ENCODE measurements around the gene CADPS. TPM values are rescaled to one million over a fixed set of nuclear protein-coding genes. Genes with fewer than 3 reads are reported as not detected.

Gene CADPS
- total RNA-seq, 8 experiments from 2014 or later, result 1.6 to 196 (median 90.7) TPM

GRCh38 chr3:62892045-62892444 is 16.8 kb upstream of the CADPS start:
- ATAC-seq (replicated peaks in 6 of 8), result no peak
- Histone ChIP-seq H3K4me1 (replicated peaks in 1 of 2) (peaks cover 0 to 5% of the 10 kb centered on the region in 2 donors), H3K4me3 (no peak overlapping the region), H3K27ac (no peak overlapping the region)
- in situ Hi-C loops (cut with MboI; ENCODE audit: low pct_unique_long_range_greater_than_20kb in 2 of 9, low sequenced_read_pairs in 9 of 9, unreplicated experiment in 9 of 9), result no loop called here
- WGBS, 10 experiments, result 65 to 100% (median 97%) methylated on average over 1 to 2 of the region's 2 CpGs; no CpG with 5 or more reads in 2 of the 10 experiments

- in situ Hi-C loops (cut with MboI; ENCODE audit: low pct_unique_long_range_greater_than_20kb in 2 of 9, low sequenced_read_pairs in 9 of 9, unreplicated experiment in 9 of 9), result no loop called here
- ATAC-seq (replicated peaks in 6 of 8), result no peak
- 71 to 88% (median 77%) methylated on average over 1 of the region's 1 CpG; no CpG with 5 or more reads in 4 of the 10 experiments for WGBS, 10 experiments
- H3K4me3 ChIP-seq, result no peak overlapping the region
- no peak overlapping the region for H3K27ac ChIP-seq
- peaks cover 7 to 14% of the 10 kb centered on the region in 2 donors for H3K4me1 ChIP-seq (replicated peaks in 1 of 2)
Measured at GRCh38 chr3:62888778-62889177, 13.6 kb upstream of the CADPS start.

GRCh38 chr3:62888180-62888579 is 13.0 kb upstream of the CADPS start:
- peak in 7 of 8 experiments; percentile 44 to 75 (median 62) for ATAC-seq (replicated peaks in 6 of 8)
- Histone ChIP-seq H3K4me3 (no peak overlapping the region), H3K27ac (no peak overlapping the region), H3K4me1 (replicated peaks in 1 of 2) (peaks cover 8 to 17% of the 10 kb centered on the region in 2 donors)
- 16 to 100% (median 60%) methylated on average over 1 to 3 of the region's 3 CpGs; no CpG with 5 or more reads in 1 of the 10 experiments for WGBS, 10 experiments
- in situ Hi-C loops (cut with MboI; ENCODE audit: low pct_unique_long_range_greater_than_20kb in 2 of 9, low sequenced_read_pairs in 9 of 9, unreplicated experiment in 9 of 9), result no loop called here

- H3K4me3 ChIP-seq, result no peak overlapping the region
- WGBS, 10 experiments, result 0 to 100% (median 80%) methylated on average over 1 to 2 of the region's 2 CpGs; no CpG with 5 or more reads in 3 of the 10 experiments
- no peak overlapping the region for H3K27ac ChIP-seq
- peaks cover 8 to 17% of the 10 kb centered on the region in 2 donors for H3K4me1 ChIP-seq (replicated peaks in 1 of 2)
- no peak for ATAC-seq (replicated peaks in 6 of 8)
- in situ Hi-C loops (cut with MboI; ENCODE audit: low pct_unique_long_range_greater_than_20kb in 2 of 9, low sequenced_read_pairs in 9 of 9, unreplicated experiment in 9 of 9), result no loop called here
Measured at GRCh38 chr3:62885136-62885535, 9.9 kb upstream of the CADPS start.

- no peak overlapping the region for H3K27ac ChIP-seq
- no peak overlapping the region for H3K4me3 ChIP-seq
- in situ Hi-C loops (cut with MboI; ENCODE audit: low pct_unique_long_range_greater_than_20kb in 2 of 9, low sequenced_read_pairs in 9 of 9, unreplicated experiment in 9 of 9), result no loop called here
- WGBS, 10 experiments, result 0 to 25% (median 9%) methylated on average over 2 to 3 of the region's 3 CpGs
- peak in 5 of 8 experiments; percentile 59 to 78 (median 74) for ATAC-seq (replicated peaks in 6 of 8)
- peaks cover 8 to 17% of the 10 kb centered on the region in 2 donors for H3K4me1 ChIP-seq (replicated peaks in 1 of 2)
Measured at GRCh38 chr3:62884096-62884870, 9.1 kb upstream of the CADPS start.

- no peak overlapping the region for H3K27ac ChIP-seq
- H3K4me1 ChIP-seq (replicated peaks in 1 of 2), result peaks cover 8 to 13% of the 10 kb centered on the region in 2 donors
- in situ Hi-C loops (cut with MboI; ENCODE audit: low pct_unique_long_range_greater_than_20kb in 2 of 9, low sequenced_read_pairs in 9 of 9, unreplicated experiment in 9 of 9), result no loop called here
- 0 to 100% (median 81%) methylated on average over 1 to 4 of the region's 4 CpGs; no CpG with 5 or more reads in 2 of the 10 experiments for WGBS, 10 experiments
- ATAC-seq (replicated peaks in 6 of 8), result peak in 5 of 8 experiments; percentile 72 to 91 (median 77)
- H3K4me3 ChIP-seq, result no peak overlapping the region
Measured at GRCh38 chr3:62882676-62883200, 7.5 kb upstream of the CADPS start.

GRCh38 chr3:62876064-62876463 is 848 bp upstream of the CADPS start:
- ATAC-seq (replicated peaks in 6 of 8), result peak in 2 of 8 experiments; percentile 1 to 7
- no peak overlapping the region for H3K27ac ChIP-seq
- H3K4me1 ChIP-seq (replicated peaks in 1 of 2), result peaks cover 5 to 6% of the 10 kb centered on the region in 2 donors
- peak overlapping the region; percentile 63 to 92 (median 75) for H3K4me3 ChIP-seq
- 0 to 13% (median 1%) methylated on average over 2 to 11 of the region's 17 CpGs; no CpG with 5 or more reads in 2 of the 10 experiments for WGBS, 10 experiments
- in situ Hi-C loops (cut with MboI; ENCODE audit: low pct_unique_long_range_greater_than_20kb in 2 of 9, low sequenced_read_pairs in 9 of 9, unreplicated experiment in 9 of 9), result no loop called here

GRCh38 chr3:62875558-62876002 is 364 bp upstream of the CADPS start:
- Histone ChIP-seq H3K4me1 (replicated peaks in 1 of 2) (peaks cover 5 to 6% of the 10 kb centered on the region in 2 donors), H3K27ac (peak overlapping the region in 1 of 2 donors; percentile 94), H3K4me3 (peak overlapping the region; percentile 63 to 92 (median 75))
- no peak for ATAC-seq (replicated peaks in 6 of 8)
- 0 to 13% (median 3%) methylated on average over 2 to 9 of the region's 18 CpGs; no CpG with 5 or more reads in 4 of the 10 experiments for WGBS, 10 experiments
- in situ Hi-C loops (cut with MboI; ENCODE audit: low pct_unique_long_range_greater_than_20kb in 2 of 9, low sequenced_read_pairs in 9 of 9, unreplicated experiment in 9 of 9), result no loop called here

GRCh38 chr3:62873761-62874710 is 1.2 kb downstream of the CADPS start:
- Histone ChIP-seq H3K4me1 (replicated peaks in 1 of 2) (peaks cover 5 to 6% of the 10 kb centered on the region in 2 donors), H3K4me3 (peak overlapping the region; percentile 63 to 92 (median 75)), H3K27ac (peak overlapping the region; percentile 94 to 95)
- ATAC-seq (replicated peaks in 6 of 8), result peak; percentile 62 to 84 (median 80)
- WGBS, 10 experiments, result 0% methylated on average over 1 to 4 of the region's 77 CpGs; no CpG with 5 or more reads in 4 of the 10 experiments
- in situ Hi-C loops (cut with MboI; ENCODE audit: low pct_unique_long_range_greater_than_20kb in 2 of 9, low sequenced_read_pairs in 9 of 9, unreplicated experiment in 9 of 9), result no loop called here

GRCh38 chr3:62873451-62873760 is 1.8 kb downstream of the CADPS start:
- WGBS, 10 experiments, result 0 to 4% (median 0%) methylated on average over 1 to 3 of the region's 4 CpGs; no CpG with 5 or more reads in 7 of the 10 experiments

GRCh38 chr3:62872318-62872717 is 2.9 kb downstream of the CADPS start:
- peaks cover 5 to 6% of the 10 kb centered on the region in 2 donors for H3K4me1 ChIP-seq (replicated peaks in 1 of 2)
- in situ Hi-C loops (cut with MboI; ENCODE audit: low pct_unique_long_range_greater_than_20kb in 2 of 9, low sequenced_read_pairs in 9 of 9, unreplicated experiment in 9 of 9), result no loop called here
- H3K27ac ChIP-seq, result no peak overlapping the region
- no peak for ATAC-seq (replicated peaks in 6 of 8)
- 0 to 100% (median 60%) methylated on average over 1 of the region's 1 CpG; no CpG with 5 or more reads in 5 of the 10 experiments for WGBS, 10 experiments
- H3K4me3 ChIP-seq, result peak overlapping the region; percentile 63 to 92 (median 75)

More at GRCh38 chr3:62873451-62873760, 1.8 kb downstream of the CADPS start:
- H3K4me3 ChIP-seq, result peak overlapping the region; percentile 63 to 92 (median 75)
- peaks cover 5 to 6% of the 10 kb centered on the region in 2 donors for H3K4me1 ChIP-seq (replicated peaks in 1 of 2)
- peak overlapping the region; percentile 94 to 95 for H3K27ac ChIP-seq
- ATAC-seq (replicated peaks in 6 of 8), result peak in 5 of 8 experiments; percentile 61 to 68 (median 66)
- in situ Hi-C loops (cut with MboI; ENCODE audit: low pct_unique_long_range_greater_than_20kb in 2 of 9, low sequenced_read_pairs in 9 of 9, unreplicated experiment in 9 of 9), result no loop called here

GRCh38 chr3:62870321-62870720 is 4.9 kb downstream of the CADPS start:
- in situ Hi-C loops (cut with MboI; ENCODE audit: low pct_unique_long_range_greater_than_20kb in 2 of 9, low sequenced_read_pairs in 9 of 9, unreplicated experiment in 9 of 9), result no loop called here
- ATAC-seq (replicated peaks in 6 of 8), result no peak
- WGBS, 10 experiments, result 57 to 100% (median 86%) methylated on average over 1 of the region's 1 CpG; no CpG with 5 or more reads in 3 of the 10 experiments
- Histone ChIP-seq H3K4me1 (replicated peaks in 1 of 2) (peaks cover 2 to 5% of the 10 kb centered on the region in 2 donors), H3K4me3 (peak overlapping the region in 1 of 5 donors; percentile 11), H3K27ac (no peak overlapping the region)

All from motor neuron (in vitro differentiated cells).